Posterior vena cava (tissue), 2 donors: ENCODE measurements around the gene DLX4. TPM values are rescaled to one million over a fixed set of nuclear protein-coding genes. Genes with fewer than 3 reads are reported as not detected.

Experiments
- DNase-seq: peaks from one replicate; pipeline ENCODE4 v3.0.0-alpha.2; 2020; ENCODE audit warnings: low spot score
- intact Hi-C, 2 donors: fragments of 100-400 bp; cut with DNase I; formaldehyde crosslinking; loops; one replicate each; pipeline versions ENCODE4 v1.14.1 to v1.14.2; 2022 to 2023
- total RNA-seq, 2 donors: library from RNA; stranded (reverse); fragmentation: NEBNext Ultra II Directional; extraction: Animal tissue kit (Norgen Biotek cat#: 25700); gene quantifications; one replicate each; pipeline ENCODE4 v1.2.1, GENCODE V29; 2021
- donor health status: DM: yes; HTN: yes; CAD: no.
- donor health status: DM: yes; HTN: yes; CAD: no.

The DLX4 gene
- total RNA-seq, 2 donors from 2014 or later: 0.19 TPM; not detected in 1

DNA sequence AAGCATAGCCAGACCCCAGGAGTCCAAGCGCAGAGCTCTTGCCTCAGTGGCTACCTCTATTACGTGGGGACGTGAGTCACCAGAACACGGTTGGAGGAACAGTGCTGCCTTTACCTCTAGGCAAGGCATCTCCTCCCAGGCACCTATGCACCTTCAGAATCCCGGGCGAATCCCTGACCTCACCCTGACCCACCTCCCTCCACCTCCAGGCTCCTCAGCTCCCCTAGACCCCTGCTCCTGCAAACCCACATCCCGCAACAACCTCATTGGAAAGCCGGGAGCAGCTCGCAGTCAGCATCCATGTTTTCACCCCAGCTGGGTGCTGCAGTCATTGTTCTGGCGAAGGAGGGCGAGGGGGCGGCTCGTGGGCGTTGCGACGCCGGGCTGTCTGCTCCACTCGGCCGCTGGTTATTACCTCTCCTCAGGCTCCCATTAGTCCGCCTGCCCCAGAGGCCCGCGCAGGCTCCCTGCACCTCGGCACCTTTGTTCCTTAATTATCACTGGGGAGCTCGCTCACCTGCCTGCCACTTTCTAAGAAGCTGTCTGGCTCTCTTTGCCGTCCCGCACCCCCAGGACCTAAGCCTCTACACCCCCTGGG is 24.6 kb upstream of the DLX4 start:
- DNase-seq: no peak

DNA sequence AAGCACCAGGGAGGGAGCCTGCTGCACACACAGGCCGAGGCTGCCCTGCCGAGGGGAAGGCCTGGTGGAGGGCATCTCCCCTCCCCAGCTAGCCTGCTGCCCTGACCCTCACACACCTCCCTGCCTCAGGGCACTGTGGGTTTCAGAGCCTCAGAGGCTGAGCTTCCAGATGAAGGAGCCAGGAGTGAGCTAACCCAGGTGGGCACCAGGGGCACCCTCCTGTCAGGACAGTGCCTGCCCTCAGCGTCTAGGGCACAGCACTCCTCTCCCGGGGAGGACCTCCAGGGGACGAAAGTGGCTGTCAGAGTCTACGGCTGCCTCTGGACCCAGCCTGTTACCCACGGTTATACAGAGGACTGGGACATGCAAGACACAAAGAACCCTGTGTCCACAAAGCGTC is 22.8 kb upstream of the DLX4 start:
- intact Hi-C loops: no loop called here
- no peak for DNase-seq

More for the DNA sequence above, 24.6 kb upstream of the DLX4 start:
- intact Hi-C loops: no loop called here

DNA sequence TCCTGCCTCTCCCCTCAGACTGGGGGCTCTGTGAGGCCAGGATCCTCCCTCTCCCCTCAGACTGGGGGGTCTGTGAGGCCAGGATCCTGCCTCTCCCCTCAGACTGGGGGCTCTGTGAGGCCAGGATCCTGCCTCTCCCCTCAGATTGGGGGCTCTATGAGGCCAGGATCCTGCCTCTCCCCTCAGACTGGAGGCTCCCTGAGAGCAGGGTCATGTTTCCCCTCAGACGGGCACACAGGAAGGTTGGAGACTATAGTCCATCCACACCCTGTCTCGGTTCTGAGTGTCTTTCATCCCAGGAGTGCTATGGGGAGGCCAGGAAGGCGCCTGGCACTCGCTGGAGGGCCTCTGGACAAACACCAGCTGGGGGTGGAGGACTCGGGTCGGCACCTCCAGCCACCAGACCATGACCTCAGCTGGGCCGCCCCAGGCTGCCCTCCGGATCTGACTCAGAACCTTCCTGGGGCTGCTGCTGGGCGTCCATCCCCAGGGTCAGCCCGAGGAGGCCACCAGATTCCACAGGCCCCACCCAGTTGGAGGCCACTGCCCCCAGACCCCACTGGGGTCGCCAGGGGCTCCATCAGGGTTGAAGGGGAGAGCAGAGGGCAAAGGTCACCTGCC is 21.9 kb upstream of the DLX4 start:
- no peak for DNase-seq
- intact Hi-C loops: no loop called here

DNA sequence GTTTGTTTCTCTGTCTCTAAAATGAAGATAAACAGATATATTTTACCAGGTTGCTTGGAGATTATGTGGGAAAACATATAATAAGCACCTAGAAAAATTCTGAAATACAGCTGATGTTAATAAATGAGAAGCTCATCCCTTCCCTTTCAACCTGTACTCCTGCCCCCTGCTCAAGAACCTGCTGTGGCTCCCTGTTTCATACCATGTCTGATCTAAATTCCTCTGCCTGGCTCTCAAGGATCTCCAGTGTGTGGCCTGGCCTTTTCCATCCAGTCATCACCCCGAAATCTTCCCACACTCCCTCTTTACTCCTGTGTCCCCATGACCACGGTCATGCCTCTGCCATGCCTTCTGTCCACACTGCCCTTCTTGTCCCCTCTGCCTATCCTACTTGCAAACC is 19.4 kb upstream of the DLX4 start:
- intact Hi-C loops: loop anchor here in 1 of 2 donors (5.0 kb wide), 1 partner anchor 48 kb away; the partner anchor contains the start of gene DLX3
- DNase-seq: no peak

DNA sequence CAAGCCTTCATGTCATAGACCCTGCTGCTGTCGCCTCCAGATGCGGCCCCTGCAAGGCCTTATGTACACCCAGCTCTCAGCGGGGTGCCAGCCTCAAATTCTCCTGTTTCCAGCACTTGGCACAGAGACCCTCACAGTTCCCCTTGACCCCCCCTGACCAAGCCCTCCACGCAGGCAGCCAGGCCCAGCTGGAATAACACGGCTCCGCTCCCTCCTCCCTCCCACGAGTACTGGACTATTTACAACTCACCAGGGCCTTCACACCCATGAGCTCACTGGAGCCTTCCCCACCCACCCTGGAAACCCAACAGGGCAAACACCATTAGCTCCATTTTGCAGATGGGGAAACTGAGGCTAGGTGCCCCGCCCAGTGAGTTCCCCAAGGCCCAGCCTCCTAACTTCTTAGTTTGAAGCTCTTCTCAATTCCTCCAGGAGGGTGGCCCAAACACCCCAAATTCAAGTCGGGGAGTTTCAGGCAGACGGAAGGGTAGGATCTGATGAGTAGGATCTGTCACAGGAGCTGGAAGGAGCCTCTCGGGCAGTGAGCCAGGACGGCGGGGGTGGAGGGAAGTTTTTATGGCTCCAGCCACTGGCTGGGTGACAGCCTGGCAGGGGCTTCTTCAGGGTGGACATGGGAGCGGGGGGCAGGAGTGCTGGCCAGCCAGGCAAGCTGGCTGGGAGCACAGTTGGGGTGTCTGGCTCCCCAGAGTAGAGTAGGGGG is 17.5 kb upstream of the DLX4 start:
- DNase-seq: no peak
- intact Hi-C loops: loop anchor here in 1 of 2 donors (5.0 kb wide), 1 partner anchor 46 kb away; the partner anchor contains the start of gene DLX3

DNA sequence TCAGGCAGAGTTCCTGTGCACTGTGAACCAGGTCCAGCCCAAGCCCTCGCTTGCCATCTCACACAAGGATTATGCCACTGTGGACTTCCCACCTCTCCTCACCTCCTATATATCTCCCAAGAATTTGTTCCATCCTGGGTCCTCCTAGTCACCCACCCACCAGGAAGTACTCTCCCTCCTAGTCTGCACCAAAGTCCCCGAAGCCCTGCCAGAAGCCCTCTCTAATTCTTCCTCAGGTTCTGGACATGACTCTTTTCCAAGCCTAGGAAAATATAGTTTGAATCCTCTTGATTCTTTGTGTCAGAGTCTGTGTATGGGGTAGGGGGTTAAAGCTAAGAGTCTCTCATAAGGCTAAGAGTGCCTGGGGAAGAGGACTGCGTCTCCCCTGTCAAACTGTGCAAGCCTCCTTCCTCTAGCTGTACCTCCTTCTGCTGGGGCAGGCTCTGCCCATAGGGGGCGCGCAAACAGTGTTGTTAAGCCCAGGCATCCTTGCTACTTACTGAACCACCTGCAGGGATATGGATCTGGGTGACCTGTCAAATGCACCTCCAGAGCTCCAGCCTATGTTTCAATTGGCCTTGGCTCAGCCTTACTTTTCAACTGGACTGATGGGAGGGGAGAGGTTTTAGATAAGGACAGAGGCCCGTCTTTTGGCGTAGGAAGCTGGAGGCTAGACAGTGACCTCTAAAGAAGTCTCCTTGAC is 16.6 kb upstream of the DLX4 start:
- peak; percentile 92 for DNase-seq
- intact Hi-C loops: loop anchor here in 1 of 2 donors (5.0 kb wide), 1 partner anchor 45 kb away; the partner anchor contains the start of gene DLX3

DNA sequence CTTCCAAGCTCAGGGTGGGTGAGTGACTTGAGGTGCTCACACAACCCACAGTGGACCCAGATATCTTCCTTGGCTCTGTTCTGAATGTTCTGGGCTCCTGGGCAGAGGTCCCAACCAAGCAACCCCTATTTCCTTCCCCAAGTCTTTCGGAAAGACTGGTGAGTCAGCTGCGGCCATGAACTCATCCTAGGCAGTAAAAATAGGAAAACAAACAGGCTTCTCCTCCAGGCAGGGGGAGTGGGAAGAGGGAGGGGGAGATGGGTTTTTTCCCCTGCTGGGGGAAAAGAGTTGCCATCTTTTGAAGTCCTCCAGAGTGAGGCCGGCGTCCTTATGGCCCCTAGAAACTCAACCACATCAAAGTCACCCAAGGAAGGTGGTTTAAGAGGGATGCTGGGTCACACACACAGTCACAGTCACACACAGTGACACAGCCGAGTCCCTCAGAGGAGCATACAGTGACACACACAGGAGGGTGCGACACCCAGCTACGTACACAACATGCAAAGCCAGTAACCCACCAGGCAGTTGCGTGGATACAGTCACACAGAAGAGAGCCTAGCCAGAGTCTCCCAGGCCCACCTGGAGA is 16.0 kb upstream of the DLX4 start:
- DNase-seq: no peak
- intact Hi-C loops: loop anchor here in 1 of 2 donors (5.0 kb wide), 1 partner anchor 44 kb away; the partner anchor contains the start of gene DLX3

DNA sequence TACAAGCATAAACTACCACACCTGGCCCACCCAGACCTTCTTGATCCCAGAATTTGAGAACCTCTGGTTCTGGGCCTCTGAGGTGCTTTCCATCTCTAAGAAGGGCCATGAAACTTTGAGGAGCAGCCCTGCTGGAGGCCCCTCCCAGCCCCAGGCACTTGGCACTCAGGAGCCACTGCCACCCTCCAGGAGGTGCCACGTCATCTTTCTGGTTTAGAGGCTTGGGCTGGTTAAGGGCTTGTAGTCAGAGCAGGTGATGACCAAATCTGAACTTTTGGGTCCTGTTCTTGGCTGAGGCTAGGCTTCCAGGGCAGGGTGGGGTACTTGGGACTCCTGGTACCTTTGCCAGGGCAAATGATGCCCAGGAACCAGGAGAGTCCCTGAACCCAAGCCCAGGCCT is 13.8 kb upstream of the DLX4 start:
- intact Hi-C loops: no loop called here
- DNase-seq: no peak

DNA sequence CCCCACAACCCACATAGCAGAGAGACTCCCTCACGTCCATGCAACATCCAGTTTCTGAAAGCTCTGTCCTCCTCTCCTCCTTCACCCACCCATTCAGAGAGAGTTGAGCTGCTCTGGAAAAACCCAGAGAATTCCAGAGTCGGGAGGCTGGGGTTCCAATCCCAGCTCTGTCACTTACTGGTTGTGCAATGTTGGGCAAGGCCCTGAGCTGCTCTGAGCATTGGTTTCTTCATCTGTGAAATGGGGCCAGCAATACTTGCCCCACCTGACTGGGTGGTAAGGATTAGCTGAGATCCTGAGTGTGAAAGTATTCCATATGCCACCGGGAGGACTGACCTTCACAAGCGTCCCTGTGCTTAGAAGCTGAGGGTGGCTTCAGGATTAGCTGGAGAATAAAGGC is 12.2 kb upstream of the DLX4 start:
- no peak for DNase-seq
- intact Hi-C loops: no loop called here

DNA sequence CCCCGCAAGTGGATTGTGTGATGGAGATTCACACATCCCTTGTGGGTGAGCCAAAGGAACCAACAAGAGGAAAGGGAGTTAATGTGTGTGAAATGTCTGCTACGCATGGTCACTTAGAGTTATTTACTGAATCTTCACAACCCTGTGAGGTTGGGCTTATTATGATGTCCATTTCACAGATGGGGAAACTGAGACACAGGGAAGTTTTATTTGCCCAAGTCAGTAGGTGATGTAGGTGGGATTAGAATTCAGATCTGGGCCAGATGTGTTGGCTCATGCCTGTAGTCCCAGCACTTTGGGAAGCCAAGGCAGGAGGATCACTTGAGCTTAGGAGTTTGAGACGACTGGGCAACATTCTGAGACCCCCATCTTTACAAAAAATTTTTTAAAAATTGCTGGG is 11.6 kb upstream of the DLX4 start:
- intact Hi-C loops: no loop called here
- no peak for DNase-seq

DNA sequence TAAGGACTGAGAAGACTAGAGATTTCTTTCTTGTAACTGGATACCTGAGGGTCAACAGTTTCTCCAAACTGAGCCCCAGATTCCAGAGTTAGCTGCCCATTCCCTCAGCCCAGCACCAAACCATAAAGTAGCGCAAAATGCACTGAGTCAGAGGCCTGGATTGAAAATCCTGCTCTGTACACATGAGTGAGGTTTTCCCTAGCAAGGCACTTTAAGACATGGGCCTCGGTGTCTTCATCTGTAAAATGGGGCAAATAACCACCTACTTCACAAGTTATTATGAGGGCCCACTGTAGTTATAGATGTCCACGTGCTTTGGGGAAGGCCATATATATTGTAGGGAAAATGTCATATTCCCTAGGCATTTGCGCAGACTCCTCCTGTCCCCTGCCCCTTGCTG is 10.3 kb upstream of the DLX4 start:
- intact Hi-C loops: no loop called here
- no peak for DNase-seq

DNA sequence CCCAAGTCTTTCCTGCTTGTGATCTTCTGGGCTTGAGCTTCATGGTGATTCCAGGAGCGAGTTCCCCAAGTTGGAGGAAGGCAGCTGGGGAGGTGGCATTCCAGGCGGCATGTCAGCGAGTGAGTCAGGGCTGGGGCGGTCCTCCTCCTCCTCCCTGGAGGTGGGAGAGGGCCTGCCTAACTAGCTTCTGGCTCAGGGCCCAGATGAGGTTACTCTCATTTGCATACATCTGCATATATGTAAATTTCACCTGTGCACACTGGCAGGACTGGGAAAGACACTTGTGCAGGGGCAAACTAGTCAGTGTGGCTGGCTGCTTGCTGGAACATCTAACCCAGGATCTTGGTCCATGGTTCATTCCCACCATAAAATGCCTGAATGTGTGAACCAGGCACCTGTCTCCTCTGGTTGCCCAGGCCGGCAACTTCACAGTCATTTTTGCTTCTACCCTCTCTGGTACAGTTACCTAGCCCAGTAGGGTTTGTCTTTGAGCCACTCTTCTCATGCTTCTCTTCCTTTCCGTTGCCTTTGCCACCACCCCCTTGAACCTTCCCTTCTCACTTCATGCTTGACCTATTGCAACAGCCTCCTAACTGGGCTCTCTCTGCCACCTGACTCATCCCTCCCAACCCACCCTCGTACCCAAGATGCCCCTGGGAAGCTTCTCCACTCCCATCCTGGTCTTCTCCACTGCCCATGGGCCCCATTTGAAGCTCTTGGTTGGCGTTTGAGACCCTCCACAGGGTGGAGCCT is 9.6 kb upstream of the DLX4 start:
- DNase-seq: no peak
- intact Hi-C loops: no loop called here

DNA sequence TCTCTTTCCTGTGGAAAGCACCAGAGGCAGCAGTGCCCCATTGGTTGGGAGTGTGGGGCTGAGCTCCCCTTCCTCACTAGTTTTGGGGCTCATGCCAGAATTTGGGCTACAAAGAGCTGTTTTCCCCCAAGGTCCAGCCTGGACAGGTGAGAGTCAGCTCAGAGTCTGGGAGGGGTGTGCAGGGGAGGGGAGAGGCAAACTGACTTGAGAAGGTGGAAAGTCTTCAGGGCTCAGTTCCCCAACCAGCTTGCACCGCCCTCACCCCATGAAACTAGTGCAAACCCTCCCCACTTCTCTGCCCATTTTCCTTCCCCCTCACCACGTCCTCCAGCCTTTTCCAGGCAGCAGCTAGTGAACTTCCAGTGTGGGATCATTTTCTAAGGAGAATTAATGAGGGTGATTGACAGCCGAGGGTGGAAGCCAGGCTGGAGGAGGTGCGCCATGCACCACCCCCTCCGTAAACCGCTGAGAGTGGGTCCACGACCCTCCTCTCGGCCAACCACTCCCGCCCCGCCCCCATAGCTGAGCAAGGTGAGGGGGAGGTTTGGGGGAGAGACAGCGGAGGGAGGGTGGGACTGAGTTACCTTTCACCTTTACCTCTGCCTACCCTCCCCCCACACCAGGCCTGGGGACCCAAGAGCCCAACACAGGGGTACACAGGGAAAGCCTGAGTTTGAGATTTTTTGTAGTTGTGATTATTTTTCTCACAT is 6.2 kb upstream of the DLX4 start:
- intact Hi-C loops: no loop called here

DNA sequence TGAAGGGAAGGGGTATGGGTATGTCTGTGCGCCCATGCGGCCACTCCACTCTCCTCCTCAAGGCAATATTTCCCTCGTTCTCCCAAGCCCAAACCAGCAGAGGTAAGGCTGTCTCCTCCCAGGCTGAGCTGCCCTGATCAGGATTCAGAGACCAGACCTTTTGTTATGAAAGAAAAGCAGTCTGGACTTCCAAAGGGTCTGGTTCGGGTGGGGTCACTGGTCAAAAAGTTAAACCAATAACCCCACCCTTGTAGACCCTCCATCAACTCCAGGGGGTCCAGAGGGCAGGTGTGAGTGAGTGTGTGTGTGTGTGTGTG is 5.7 kb upstream of the DLX4 start:
- no peak for DNase-seq
- intact Hi-C loops: no loop called here

More for the DNA sequence above, 6.2 kb upstream of the DLX4 start:
- DNase-seq: no peak

DNA sequence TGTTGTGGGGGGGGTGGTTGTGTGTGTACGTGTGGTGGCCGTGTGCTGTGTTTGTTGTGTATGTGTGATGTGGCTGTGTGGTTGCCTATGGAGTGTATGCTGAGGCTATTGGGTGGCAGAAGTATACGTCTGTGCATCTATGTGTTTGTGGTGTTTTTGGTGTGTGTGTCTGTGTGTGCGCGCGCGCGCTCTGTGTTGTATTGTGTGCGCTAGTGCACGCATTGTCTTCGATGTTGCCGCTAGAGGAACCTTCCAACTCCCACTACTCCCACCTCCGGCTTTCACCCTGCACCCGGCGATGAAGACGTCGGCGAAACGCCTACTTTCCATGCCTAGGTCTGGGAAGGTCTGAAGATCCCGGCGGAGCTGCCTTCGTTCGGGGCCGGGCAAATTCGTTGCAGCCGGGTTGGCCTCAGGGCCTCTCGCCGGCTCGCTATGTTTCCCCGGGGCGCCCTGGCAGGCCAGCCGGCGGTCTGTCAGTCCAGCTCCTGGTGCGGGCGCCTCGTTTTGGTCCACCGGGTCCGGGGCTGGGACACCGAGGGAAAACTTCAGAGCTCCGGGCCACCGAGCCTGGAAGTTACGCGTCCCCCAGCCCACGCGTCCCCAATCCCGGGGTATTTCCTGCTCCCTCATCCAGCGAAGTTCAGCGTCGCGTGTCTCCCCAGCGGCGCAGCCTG is 5.2 kb upstream of the DLX4 start:
- intact Hi-C loops: no loop called here
- no peak for DNase-seq

DNA sequence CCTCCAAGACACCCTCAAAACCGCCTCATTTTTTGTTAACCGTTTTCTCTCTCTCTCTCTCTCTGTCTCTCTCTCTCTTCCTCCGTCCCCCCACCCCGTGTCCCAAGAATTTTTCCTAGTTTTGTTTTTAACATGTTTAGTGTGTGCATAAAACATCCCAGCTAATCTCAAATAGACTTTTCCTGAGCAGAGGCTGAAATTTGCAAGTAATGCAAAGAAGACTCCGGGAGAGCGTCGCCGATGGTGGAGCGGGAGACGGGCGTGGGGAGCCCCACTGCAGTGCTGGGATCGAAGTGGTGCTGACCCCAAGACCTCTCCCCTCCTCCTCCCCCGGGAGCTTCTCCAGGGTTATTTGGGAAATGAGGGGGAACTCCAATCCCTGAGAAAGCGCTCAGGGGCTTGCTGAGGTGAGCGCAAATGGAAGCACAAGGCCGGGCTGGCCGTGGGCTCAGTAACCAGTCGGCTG is 4.7 kb upstream of the DLX4 start:
- DNase-seq: no peak
- intact Hi-C loops: no loop called here

DNA sequence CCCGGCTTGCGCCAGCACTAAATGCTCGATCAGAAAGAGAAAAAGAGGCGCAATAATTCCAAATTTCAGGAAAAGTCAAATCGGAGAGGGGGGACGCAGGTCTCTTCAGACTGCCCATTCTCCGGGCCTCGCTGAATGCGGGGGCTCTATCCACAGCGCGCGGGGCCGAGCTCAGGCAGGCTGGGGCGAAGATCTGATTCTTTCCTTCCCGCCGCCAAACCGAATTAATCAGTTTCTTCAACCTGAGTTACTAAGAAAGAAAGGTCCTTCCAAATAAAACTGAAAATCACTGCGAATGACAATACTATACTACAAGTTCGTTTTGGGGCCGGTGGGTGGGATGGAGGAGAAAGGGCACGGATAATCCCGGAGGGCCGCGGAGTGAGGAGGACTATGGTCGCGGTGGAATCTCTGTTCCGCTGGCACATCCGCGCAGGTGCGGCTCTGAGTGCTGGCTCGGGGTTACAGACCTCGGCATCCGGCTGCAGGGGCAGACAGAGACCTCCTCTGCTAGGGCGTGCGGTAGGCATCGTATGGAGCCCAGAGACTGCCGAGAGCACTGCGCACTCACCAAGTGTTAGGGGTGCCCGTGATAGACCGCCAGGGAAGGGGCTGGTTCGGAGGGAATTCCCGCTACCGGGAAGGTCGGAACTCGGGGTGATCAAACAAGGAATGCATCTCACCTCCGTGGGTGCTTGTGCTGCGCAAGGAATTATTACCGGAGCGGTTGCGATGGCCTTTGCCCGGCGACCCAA is 4.0 kb upstream of the DLX4 start:
- intact Hi-C loops: no loop called here
- DNase-seq: no peak
